HL-60 (cell line): ENCODE data around the gene FAM204A.

Experiments used
- GABPA ChIP-seq: IDR thresholded peaks from 2 replicates; pipeline ENCODE4 v1.6.1; 2012; ENCODE audit warnings: low read depth
- TF ChIP-seq, protein P1 (sequence below): IDR thresholded peaks from one replicate; pipeline ENCODE4 v1.5.1; 2011; ENCODE audit warnings: low read length, control low read depth, inconsistent platforms; ENCODE audit not compliant: insufficient read depth
- TF ChIP-seq, protein P2 (sequence below): IDR thresholded peaks from 2 replicates; pipeline ENCODE4 v1.6.1; 2012; ENCODE audit warnings: low read depth; ENCODE audit not compliant: insufficient replicate concordance

DNA sequence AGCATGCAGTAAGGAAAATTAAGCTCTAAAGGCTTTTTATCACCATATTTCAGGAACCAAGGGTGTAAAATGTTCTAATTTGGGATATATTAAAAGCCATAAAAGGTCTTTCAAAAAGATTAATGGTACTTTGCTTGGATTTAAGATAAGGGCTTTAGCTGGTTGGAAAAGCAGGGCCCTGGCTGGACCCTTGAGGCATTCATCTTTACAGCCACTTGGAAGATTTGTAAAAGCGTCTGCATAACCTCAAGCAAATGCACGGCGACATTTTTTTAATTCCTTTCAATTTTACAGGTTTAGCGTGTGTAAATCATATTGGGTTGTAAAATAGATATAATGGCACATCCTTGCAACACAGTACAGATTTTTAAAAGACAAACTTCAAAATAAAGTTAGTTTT lies 27.2 kb downstream of the FAM204A start:
- TF ChIP-seq, protein P1, sequence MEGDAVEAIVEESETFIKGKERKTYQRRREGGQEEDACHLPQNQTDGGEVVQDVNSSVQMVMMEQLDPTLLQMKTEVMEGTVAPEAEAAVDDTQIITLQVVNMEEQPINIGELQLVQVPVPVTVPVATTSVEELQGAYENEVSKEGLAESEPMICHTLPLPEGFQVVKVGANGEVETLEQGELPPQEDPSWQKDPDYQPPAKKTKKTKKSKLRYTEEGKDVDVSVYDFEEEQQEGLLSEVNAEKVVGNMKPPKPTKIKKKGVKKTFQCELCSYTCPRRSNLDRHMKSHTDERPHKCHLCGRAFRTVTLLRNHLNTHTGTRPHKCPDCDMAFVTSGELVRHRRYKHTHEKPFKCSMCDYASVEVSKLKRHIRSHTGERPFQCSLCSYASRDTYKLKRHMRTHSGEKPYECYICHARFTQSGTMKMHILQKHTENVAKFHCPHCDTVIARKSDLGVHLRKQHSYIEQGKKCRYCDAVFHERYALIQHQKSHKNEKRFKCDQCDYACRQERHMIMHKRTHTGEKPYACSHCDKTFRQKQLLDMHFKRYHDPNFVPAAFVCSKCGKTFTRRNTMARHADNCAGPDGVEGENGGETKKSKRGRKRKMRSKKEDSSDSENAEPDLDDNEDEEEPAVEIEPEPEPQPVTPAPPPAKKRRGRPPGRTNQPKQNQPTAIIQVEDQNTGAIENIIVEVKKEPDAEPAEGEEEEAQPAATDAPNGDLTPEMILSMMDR = no peak
- TF ChIP-seq, protein P2, sequence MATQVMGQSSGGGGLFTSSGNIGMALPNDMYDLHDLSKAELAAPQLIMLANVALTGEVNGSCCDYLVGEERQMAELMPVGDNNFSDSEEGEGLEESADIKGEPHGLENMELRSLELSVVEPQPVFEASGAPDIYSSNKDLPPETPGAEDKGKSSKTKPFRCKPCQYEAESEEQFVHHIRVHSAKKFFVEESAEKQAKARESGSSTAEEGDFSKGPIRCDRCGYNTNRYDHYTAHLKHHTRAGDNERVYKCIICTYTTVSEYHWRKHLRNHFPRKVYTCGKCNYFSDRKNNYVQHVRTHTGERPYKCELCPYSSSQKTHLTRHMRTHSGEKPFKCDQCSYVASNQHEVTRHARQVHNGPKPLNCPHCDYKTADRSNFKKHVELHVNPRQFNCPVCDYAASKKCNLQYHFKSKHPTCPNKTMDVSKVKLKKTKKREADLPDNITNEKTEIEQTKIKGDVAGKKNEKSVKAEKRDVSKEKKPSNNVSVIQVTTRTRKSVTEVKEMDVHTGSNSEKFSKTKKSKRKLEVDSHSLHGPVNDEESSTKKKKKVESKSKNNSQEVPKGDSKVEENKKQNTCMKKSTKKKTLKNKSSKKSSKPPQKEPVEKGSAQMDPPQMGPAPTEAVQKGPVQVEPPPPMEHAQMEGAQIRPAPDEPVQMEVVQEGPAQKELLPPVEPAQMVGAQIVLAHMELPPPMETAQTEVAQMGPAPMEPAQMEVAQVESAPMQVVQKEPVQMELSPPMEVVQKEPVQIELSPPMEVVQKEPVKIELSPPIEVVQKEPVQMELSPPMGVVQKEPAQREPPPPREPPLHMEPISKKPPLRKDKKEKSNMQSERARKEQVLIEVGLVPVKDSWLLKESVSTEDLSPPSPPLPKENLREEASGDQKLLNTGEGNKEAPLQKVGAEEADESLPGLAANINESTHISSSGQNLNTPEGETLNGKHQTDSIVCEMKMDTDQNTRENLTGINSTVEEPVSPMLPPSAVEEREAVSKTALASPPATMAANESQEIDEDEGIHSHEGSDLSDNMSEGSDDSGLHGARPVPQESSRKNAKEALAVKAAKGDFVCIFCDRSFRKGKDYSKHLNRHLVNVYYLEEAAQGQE = no peak
- no peak for TF ChIP-seq GABPA
